Left forelimb (tissue), 1 donor: ENCODE data around the gene LRIG2.

Experiments
- DNase-seq: peaks from one replicate; pipeline ENCODE4 v3.0.0-alpha.2; 2018; ENCODE audit warnings: low spot score

The LRIG2 gene

GRCh38 chr1:113170519-113170918, 97.5 kb downstream of the LRIG2 start:
- DNase-seq, result no peak

- DNase-seq, result no peak
Measured at GRCh38 chr1:113178106-113178505, 105.1 kb downstream of the LRIG2 start.

- DNase-seq, result no peak
Measured at GRCh38 chr1:113178522-113178921, 105.5 kb downstream of the LRIG2 start.
